NCI-H82 (cell line): Measurements from ENCODE around the gene VGLL4.
"Not testable (repeated sequence)": the region's sequence is repeated elsewhere in the genome, so short reads cannot be mapped to it uniquely, and the experiment has no call there.

Experiments used
- DNase-seq: peaks from one replicate; lab custom pipeline; 2025; lab: John Stamatoyannopoulos, UW

VGLL4 gene

GRCh38 chr3:11643605-11644087, at the start of gene VGLL4:
Gene VGLL4, minus strand, starts transcription at chr3:11643915. Its CDS starts 397 bp downstream, at chr3:11643518.
- DNase-seq = peak; percentile 93

GRCh38 chr3:11692532-11692813, 48.8 kb upstream of the VGLL4 start:
- DNase-seq = peak; percentile 55

- peak; percentile 56 for DNase-seq
These were observed 48.2 kb upstream of the VGLL4 start for GRCh38 chr3:11691767-11692531.

GRCh38 chr3:11690863-11691766, 47.4 kb upstream of the VGLL4 start:
- no peak for DNase-seq

GRCh38 chr3:11689749-11690148, 46.0 kb upstream of the VGLL4 start:
- no peak for DNase-seq

- DNase-seq = not testable (repeated sequence)
These were observed 41.3 kb upstream of the VGLL4 start for GRCh38 chr3:11684980-11685379.

- no peak for DNase-seq
These were observed 36.8 kb upstream of the VGLL4 start for GRCh38 chr3:11680509-11680908.

GRCh38 chr3:11679964-11680363, 36.2 kb upstream of the VGLL4 start:
- DNase-seq = no peak

GRCh38 chr3:11672363-11672762, 28.6 kb upstream of the VGLL4 start:
- DNase-seq = no peak

- no peak for DNase-seq
These were observed 28.0 kb upstream of the VGLL4 start for GRCh38 chr3:11671648-11672100.

- peak; percentile 26 for DNase-seq
These were observed 24.8 kb upstream of the VGLL4 start for GRCh38 chr3:11668243-11669235.

GRCh38 chr3:11665331-11665730, 21.6 kb upstream of the VGLL4 start:
- DNase-seq = no peak

GRCh38 chr3:11662392-11662990, 18.8 kb upstream of the VGLL4 start:
- peak; percentile 14 for DNase-seq

- DNase-seq = no peak
These were observed 18.1 kb upstream of the VGLL4 start for GRCh38 chr3:11661827-11662226.

- no peak for DNase-seq
These were observed 17.4 kb upstream of the VGLL4 start for GRCh38 chr3:11661052-11661656.

GRCh38 chr3:11660242-11660641, 16.5 kb upstream of the VGLL4 start:
- DNase-seq = no peak

- DNase-seq = no peak
These were observed 14.5 kb upstream of the VGLL4 start for GRCh38 chr3:11658180-11658579.

- peak; percentile 77 for DNase-seq
These were observed 11.6 kb upstream of the VGLL4 start for GRCh38 chr3:11655196-11655928.

GRCh38 chr3:11654166-11654565, 10.5 kb upstream of the VGLL4 start:
- DNase-seq = no peak
